GM13977 (cell line): ENCODE data around the gene CCR2.
A peak's percentile ranks its signal among the peaks of the same experiment; 100 is the strongest.

Experiments used
- DNase-seq: peaks from one replicate; pipeline ENCODE4 v3.0.0; 2012; ENCODE audit warnings: low spot score
- CTCF ChIP-seq: IDR thresholded peaks from 2 replicates; pipeline ENCODE4 v1.5.1; 2012; ENCODE audit warnings: mild to moderate bottlenecking, control low read depth; ENCODE audit not compliant: insufficient read depth; ENCODE audit errors: extremely low read depth, missing control alignments
- in situ Hi-C: fragments of 300-500 bp; cut with MboI; formaldehyde crosslinking; loops from one replicate; pipeline ENCODE4 v1.12.0; 2022; ENCODE audit warnings: low sequenced_read_pairs, low pct_unique_long_range_greater_than_20kb, mixed read lengths, inconsistent platforms; ENCODE audit not compliant: unreplicated experiment

The CCR2 gene

GRCh38 chr3:46406788-46407611 is 53.1 kb downstream of the CCR2 start, which contains the start of the genes CCR5AS and CCRL2:
TSS of gene CCR5AS (minus strand) at chr3:46407066.
TSS of gene CCRL2 (plus strand) at chr3:46407259. CDS start at chr3:46408080, 821 bp downstream.
- DNase-seq: peak; percentile 57
- TF ChIP-seq CTCF: no peak
- in situ Hi-C loops: no loop called here

GRCh38 chr3:46407970-46408369 is 54.1 kb downstream of the CCR2 start:
- no peak for TF ChIP-seq CTCF
- in situ Hi-C loops: no loop called here
- DNase-seq: no peak

- DNase-seq: no peak
- TF ChIP-seq CTCF: no peak
- in situ Hi-C loops: no loop called here
Observed at GRCh38 chr3:46408853-46409252, 54.9 kb downstream of the CCR2 start.

- no peak for TF ChIP-seq CTCF
- no peak for DNase-seq
- in situ Hi-C loops: no loop called here
Observed at GRCh38 chr3:46409739-46410489, 56.0 kb downstream of the CCR2 start.
